ENCODE results near the gene ANKS1A. TPM values are rescaled to one million over a fixed set of nuclear protein-coding genes. Genes with fewer than 3 reads are reported as not detected.

The ANKS1A gene
- total and polyA plus RNA-seq, 2 experiments from 2014 or later = 12.1 to 31.9 TPM

GRCh38 chr6:35055891-35056290 lies 166.8 kb downstream of the ANKS1A start (continued):
- TF ChIP-seq CTCF (conservative IDR thresholded peaks at IDR 0.05; ENCODE audit: low read depth in 2 of 2) (no peak), EZH2 (IDR thresholded peaks at IDR 0.05; ENCODE audit: low read depth, unreplicated experiment) (no peak), ETS1 (IDR thresholded peaks at IDR 0.05) (no peak), ZNF331 (CRISPR knock-in tag; IDR thresholded peaks at IDR 0.05; ENCODE audit: low read depth) (no peak), POLR2AphosphoS5 (IDR thresholded peaks at IDR 0.05; ENCODE audit: low read depth) (no peak), JUNB (IDR thresholded peaks at IDR 0.05; ENCODE audit: unreplicated experiment) (no peak)

GRCh38 chr6:35056952-35057351 lies 167.9 kb downstream of the ANKS1A start:
- H3K79me2 ChIP-seq (replicated peaks; ENCODE audit: insufficient read depth) = no peaks in the 10 kb centered on the region
- Mint-ChIP-seq H3K4me3 (no peak overlapping the region), H3K4me1 (peaks cover 13% of the 10 kb centered on the region), H3K36me3 (ENCODE audit: low read depth) (peaks cover 20% of the 10 kb centered on the region), H3K27ac (no peak overlapping the region), H3K27me3 (ENCODE audit: insufficient read depth, low read depth, poor library complexity) (peaks cover 14% of the 10 kb centered on the region), H3K9me3 (no peaks in the 10 kb centered on the region)
- no peak overlapping the region for H3K27ac ChIP-seq (ENCODE audit: low read depth)
- no peaks in the 10 kb centered on the region; the same call in 1 of the 2 replicates for H3K4me1 ChIP-seq (ENCODE audit: insufficient read depth)
- H3K36me3 ChIP-seq (ENCODE audit: insufficient read depth) = no peaks in the 10 kb centered on the region
- no peaks in the 10 kb centered on the region for H4K20me1 ChIP-seq (replicated peaks; ENCODE audit: insufficient read depth)
- H3F3A ChIP-seq (replicated peaks; ENCODE audit: low read depth) = no peaks in the 10 kb centered on the region
- ATAC-seq = no peak
- DNase-seq (ENCODE audit: low spot score) = no peak
- no peaks in the 10 kb centered on the region for H3K9me2 ChIP-seq (ENCODE audit: insufficient read depth)
- H3K4me2 ChIP-seq = no peak overlapping the region
- TF ChIP-seq EZH2 (IDR thresholded peaks at IDR 0.05; ENCODE audit: low read depth, unreplicated experiment) (no peak), REST (IDR thresholded peaks at IDR 0.05; ENCODE audit: unreplicated experiment) (no peak)
- no peaks in the 10 kb centered on the region for H3K27me3 ChIP-seq (ENCODE audit: insufficient read depth)
- no peak overlapping the region for H2AFZ ChIP-seq
- H3K4me3 ChIP-seq = no peak overlapping the region

Measured in GM23338 (cell line).